GM19468 (cell line): ENCODE results near the gene ICOS.
"Not testable (repeated sequence)": the region's sequence is repeated elsewhere in the genome, so short reads cannot be mapped to it uniquely, and the experiment has no call there.

Experiments used
- ATAC-seq: cut with Tn5 transposase; IDR thresholded peaks from one replicate; pipeline ENCODE4 v1.9.1; 2021; ENCODE audit warnings: mild to moderate bottlenecking, moderate library complexity, moderate number of reproducible peaks; ENCODE audit not compliant: unreplicated experiment; ENCODE audit errors: extremely low read depth

The ICOS gene

GRCh38 chr2:203915256-203915655, 21.3 kb upstream of the ICOS start:
- no peak for ATAC-seq

GRCh38 chr2:203916756-203917155, 19.8 kb upstream of the ICOS start:
- no peak for ATAC-seq

GRCh38 chr2:203918264-203918663, 18.3 kb upstream of the ICOS start:
- ATAC-seq = no peak

GRCh38 chr2:203918839-203919238, 17.7 kb upstream of the ICOS start:
- ATAC-seq = no peak

- no peak for ATAC-seq
Measured at GRCh38 chr2:203925512-203926158, 10.9 kb upstream of the ICOS start.

GRCh38 chr2:203928849-203929248, 7.7 kb upstream of the ICOS start:
- ATAC-seq = no peak

- not testable (repeated sequence) for ATAC-seq
Measured at GRCh38 chr2:203931262-203931661, 5.3 kb upstream of the ICOS start.

GRCh38 chr2:203934041-203934492, 2.5 kb upstream of the ICOS start:
- ATAC-seq = no peak

GRCh38 chr2:203934711-203935438, 1.7 kb upstream of the ICOS start:
- no peak for ATAC-seq

GRCh38 chr2:203935568-203935967, 995 bp upstream of the ICOS start:
- no peak for ATAC-seq

- no peak for ATAC-seq
Measured at GRCh38 chr2:203936949-203937348, 386 bp downstream of the ICOS start.

- no peak for ATAC-seq
Measured at GRCh38 chr2:203937788-203938187, 1.2 kb downstream of the ICOS start.

- ATAC-seq = no peak
Measured at GRCh38 chr2:203940039-203940438, 3.5 kb downstream of the ICOS start.

- ATAC-seq = not testable (repeated sequence)
Measured at GRCh38 chr2:203943493-203944382, 7.2 kb downstream of the ICOS start.

GRCh38 chr2:203948733-203949132, 12.2 kb downstream of the ICOS start:
- no peak for ATAC-seq

GRCh38 chr2:203949228-203949627, 12.7 kb downstream of the ICOS start:
- ATAC-seq = no peak

GRCh38 chr2:203951366-203951902, 14.9 kb downstream of the ICOS start:
- no peak for ATAC-seq

- ATAC-seq = no peak
Measured at GRCh38 chr2:203959265-203959664, 22.7 kb downstream of the ICOS start.

- ATAC-seq = no peak
Measured at GRCh38 chr2:203959672-203960071, 23.1 kb downstream of the ICOS start.

- no peak for ATAC-seq
Measured at GRCh38 chr2:203960811-203961210, 24.2 kb downstream of the ICOS start.

GRCh38 chr2:203965190-203965589, 28.6 kb downstream of the ICOS start:
- ATAC-seq = not testable (repeated sequence)
